ENCODE measurements around the gene MIEF2. TPM values are rescaled to one million over a fixed set of nuclear protein-coding genes. Genes with fewer than 3 reads are reported as not detected.
"Not testable (repeated sequence)": the region's sequence is repeated elsewhere in the genome, so short reads cannot be mapped to it uniquely, and the experiment has no call there.

The MIEF2 gene
- total RNA-seq: 1 to 10 TPM; 8.4 to 10.0 TPM

DNA sequence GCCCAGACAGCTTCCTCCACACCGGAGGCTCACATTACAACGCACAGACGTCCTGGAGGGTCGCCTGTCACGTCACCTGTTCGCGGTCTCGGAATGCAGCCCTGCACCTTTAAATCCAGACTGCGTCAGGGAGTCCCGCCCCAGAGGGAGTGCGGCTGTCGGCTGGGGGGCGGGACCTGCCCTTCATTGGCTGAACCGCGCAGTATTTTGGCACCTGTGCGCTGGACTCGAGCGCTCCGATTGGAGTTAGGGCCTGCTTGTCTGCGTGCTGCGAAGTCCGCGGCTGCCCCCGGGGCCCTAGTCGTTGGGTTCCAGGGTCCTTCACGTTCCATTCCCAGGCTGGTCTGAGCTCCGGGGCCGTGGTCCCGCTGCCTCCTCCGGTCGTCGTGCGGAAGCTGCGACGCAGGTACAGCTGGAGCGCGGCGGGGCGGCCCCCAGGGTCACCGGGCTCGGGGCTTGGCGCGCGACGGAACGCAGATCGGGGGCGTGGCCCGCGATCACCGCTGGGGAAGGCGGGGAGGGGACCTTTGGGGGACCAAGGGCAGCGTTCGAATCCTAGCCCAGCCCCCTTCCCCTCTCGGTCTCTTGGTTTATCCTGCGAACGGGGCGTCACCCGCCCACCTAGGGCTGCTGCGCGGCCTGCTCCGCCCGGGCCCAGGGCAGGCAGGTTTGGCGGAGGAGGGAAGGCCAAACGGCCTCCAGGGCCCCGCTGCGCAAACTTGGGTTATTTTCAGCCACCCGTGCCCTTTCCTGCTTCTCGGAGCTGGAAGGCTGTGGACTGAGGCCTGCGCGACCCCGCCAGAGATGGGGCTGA is at the start of gene MIEF2:
TSS of gene MIEF2 (plus strand) at position 331 of the 814 bp plus-strand sequence. CDS start 2,059 bp downstream, outside the sequence.
- H3K4me1 Mint-ChIP-seq: peaks cover 41% of the 10 kb centered on the region
- DNase-seq (peak; percentile 97), ATAC-seq (peak; percentile 90)
- H3K4me3 Mint-ChIP-seq: peak within 1 kb of the TSS; percentile 74
- no peaks in the 10 kb centered on the region for H3K9me3 Mint-ChIP-seq (ENCODE audit: low read depth)
- H3K27me3 Mint-ChIP-seq: no peaks in the 10 kb centered on the region
- H3K36me3 Mint-ChIP-seq: peaks cover 12% of the 10 kb centered on the region
- CTCF ChIA-PET: interaction anchor here (3.1 kb wide), 1 partner anchor 12 kb away, joined by 9 read pairs; no protein-coding TSS in a partner anchor
- H3K27ac Mint-ChIP-seq: peak within 1 kb of the TSS; percentile 83

DNA sequence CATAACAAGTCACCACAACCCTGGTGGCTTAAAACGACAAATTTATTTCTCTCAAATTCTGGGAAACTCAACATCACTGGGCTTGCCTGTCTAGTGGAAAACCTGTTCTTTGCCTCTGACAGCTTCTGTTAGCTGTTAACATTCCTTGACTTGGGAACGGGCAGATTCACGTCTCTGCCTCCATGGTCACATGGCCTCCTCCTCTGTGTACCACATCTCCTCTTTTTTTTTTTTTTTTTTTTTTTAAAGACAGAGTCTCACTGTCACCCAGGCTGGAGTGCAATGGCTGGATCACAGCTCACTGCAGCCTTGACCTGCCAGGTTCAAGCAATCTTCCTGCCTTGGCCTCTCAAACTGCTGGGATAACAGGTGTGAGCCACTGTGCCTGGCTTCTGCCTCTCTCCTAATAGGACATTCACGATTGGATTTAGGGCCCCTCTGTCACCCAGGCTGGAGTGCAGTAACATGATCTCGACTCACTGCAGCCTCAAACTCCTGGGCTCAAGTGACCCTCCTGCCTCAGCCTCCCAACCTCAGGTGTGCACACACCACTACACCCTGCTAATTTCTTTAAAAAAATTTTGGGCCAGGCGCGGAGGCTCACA is 46.7 kb upstream of the MIEF2 start:
- Mint-ChIP-seq H3K4me1 (no peaks in the 10 kb centered on the region), H3K9me3 (ENCODE audit: low read depth) (no peaks in the 10 kb centered on the region), H3K27ac (no peak overlapping the region), H3K4me3 (no peak overlapping the region), H3K27me3 (no peaks in the 10 kb centered on the region), H3K36me3 (peaks cover 9% of the 10 kb centered on the region)
- DNase-seq (no peak), ATAC-seq (no peak)
- CTCF ChIA-PET: interaction anchor here (0.6 kb wide), 2 partner anchors 25 to 49 kb away, joined by 3 read pairs; no protein-coding TSS in a partner anchor

GRCh38 chr17:18216906-18217305 is 43.6 kb upstream of the MIEF2 start:
- not testable (repeated sequence) for H3K36me3 Mint-ChIP-seq; H3K9me3 Mint-ChIP-seq (ENCODE audit: low read depth); DNase-seq; H3K27me3 Mint-ChIP-seq; H3K4me1 Mint-ChIP-seq; ATAC-seq; H3K27ac Mint-ChIP-seq; H3K4me3 Mint-ChIP-seq
- CTCF ChIA-PET: interaction anchor here (0.8 to 1.6 kb wide), 9 partner anchors 24 to 232 kb away, joined by 3 to 4 read pairs (median 3); no protein-coding TSS in a partner anchor

- Mint-ChIP-seq H3K9me3 (ENCODE audit: low read depth) (no peaks in the 10 kb centered on the region), H3K36me3 (no peaks in the 10 kb centered on the region), H3K4me3 (no peak overlapping the region), H3K4me1 (peaks cover 6% of the 10 kb centered on the region), H3K27me3 (no peaks in the 10 kb centered on the region), H3K27ac (no peak overlapping the region)
- peak; percentile 86 for ATAC-seq
- DNase-seq: peak; percentile 84
- CTCF ChIA-PET: interaction anchor here (0.6 to 1.3 kb wide), 13 partner anchors 10 to 232 kb away, joined by 3 to 5 read pairs (median 3); no protein-coding TSS in a partner anchor
These were observed 42.9 kb upstream of the MIEF2 start for GRCh38 chr17:18217412-18218015.

GRCh38 chr17:18218756-18219415 is 41.6 kb upstream of the MIEF2 start:
- H3K36me3 Mint-ChIP-seq: no peaks in the 10 kb centered on the region
- H3K27me3 Mint-ChIP-seq: no peaks in the 10 kb centered on the region
- no peak overlapping the region for H3K4me3 Mint-ChIP-seq
- peaks cover 6% of the 10 kb centered on the region for H3K4me1 Mint-ChIP-seq
- H3K27ac Mint-ChIP-seq: no peak overlapping the region
- DNase-seq: no peak
- no peak for ATAC-seq
- CTCF ChIA-PET: interaction anchor here (0.9 to 1.3 kb wide), 2 partner anchors 8 to 21 kb away, joined by 3 to 5 read pairs; no protein-coding TSS in a partner anchor
- no peaks in the 10 kb centered on the region for H3K9me3 Mint-ChIP-seq (ENCODE audit: low read depth)

GRCh38 chr17:18224053-18224386 is 36.4 kb upstream of the MIEF2 start:
- peaks cover 2% of the 10 kb centered on the region for H3K36me3 Mint-ChIP-seq
- no peak overlapping the region for H3K4me3 Mint-ChIP-seq
- no peak for ATAC-seq
- peaks cover 25% of the 10 kb centered on the region for H3K4me1 Mint-ChIP-seq
- CTCF ChIA-PET: interaction anchor here (1.1 to 1.2 kb wide), 2 partner anchors 8 to 84 kb away, joined by 3 to 5 read pairs; no protein-coding TSS in a partner anchor
- no peak for DNase-seq
- no peaks in the 10 kb centered on the region for H3K9me3 Mint-ChIP-seq (ENCODE audit: low read depth)
- no peaks in the 10 kb centered on the region for H3K27me3 Mint-ChIP-seq
- no peak overlapping the region for H3K27ac Mint-ChIP-seq

DNA sequence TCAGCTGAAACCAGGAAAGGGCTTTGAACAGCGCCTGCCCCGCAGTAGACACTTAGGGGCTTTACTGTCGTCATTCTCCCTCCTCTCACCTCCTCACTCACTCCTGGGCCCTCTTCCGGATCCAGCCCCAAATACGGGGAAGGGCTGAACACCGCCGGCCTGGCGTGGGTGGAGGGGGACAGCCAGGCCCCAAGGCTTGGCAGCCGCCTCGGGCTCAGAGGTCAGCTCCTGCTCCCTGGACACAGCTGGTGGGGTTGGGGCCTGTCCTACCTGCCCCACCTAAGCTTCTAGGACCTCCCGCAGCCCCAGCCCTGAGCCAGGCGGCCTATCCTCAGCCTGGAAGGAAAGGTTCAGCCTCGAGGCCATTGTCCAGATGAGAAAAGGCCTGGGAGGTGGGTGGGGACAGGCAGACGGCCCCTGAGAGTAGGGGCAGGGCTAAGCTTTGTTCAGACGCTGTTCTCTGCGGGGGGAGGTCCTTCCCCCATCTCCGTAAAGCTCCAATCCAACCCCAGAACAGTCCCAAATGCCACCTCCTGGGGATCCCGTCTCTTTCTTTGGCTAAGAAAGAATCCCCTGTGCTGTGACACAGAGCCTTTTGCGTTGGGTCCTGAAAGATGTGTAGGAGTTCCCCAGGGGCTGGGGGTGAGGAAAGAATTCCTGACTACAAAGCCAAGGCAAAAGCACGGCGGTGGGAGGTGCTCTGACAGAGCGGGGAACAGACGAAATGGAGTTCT is 35.9 kb upstream of the MIEF2 start:
- DNase-seq (no peak), ATAC-seq (no peak)
- Mint-ChIP-seq H3K36me3 (peaks cover 2% of the 10 kb centered on the region), H3K4me1 (peaks cover 25% of the 10 kb centered on the region), H3K27ac (peak overlapping the region; percentile 52), H3K27me3 (no peaks in the 10 kb centered on the region), H3K9me3 (ENCODE audit: low read depth) (no peaks in the 10 kb centered on the region), H3K4me3 (peak overlapping the region; percentile 68)
- CTCF ChIA-PET: interaction anchor here (1.1 to 1.2 kb wide), 3 partner anchors 9 to 84 kb away, joined by 3 to 5 read pairs (median 3); no protein-coding TSS in a partner anchor

DNA sequence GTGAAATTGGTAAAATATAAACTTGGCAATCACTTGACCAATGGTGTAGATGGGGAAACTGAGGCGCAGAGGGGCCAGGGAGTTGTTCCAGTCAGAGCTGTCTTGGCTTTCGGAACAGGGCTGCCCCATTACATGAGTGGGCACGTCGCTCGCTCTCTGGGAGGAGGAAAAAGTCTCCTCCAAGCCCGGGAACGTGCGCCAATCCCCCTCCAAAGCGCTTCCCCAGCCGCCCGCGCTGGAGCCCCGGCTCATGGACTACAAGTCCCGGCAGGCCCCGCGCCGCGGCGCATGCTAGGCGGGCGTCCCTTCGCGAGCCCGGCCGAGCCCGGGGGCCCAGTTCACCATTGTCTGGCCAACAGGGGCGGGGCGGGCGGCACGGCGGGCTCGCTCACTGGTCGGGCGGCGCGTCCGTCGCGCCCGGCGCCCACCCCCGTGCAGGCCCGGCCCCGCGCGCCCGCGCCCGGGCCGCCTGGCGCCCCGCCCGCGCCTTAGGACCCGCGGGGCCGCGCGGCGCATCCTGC is 35.3 kb upstream of the MIEF2 start, which contains the start of gene LLGL1:
TSS of gene LLGL1 (plus strand) at position 515 of the 521 bp plus-strand sequence. CDS start 48 bp downstream, outside the sequence.
- H3K36me3 Mint-ChIP-seq: peaks cover 2% of the 10 kb centered on the region
- H3K27me3 Mint-ChIP-seq: no peaks in the 10 kb centered on the region
- H3K4me3 Mint-ChIP-seq: peak within 1 kb of the TSS; percentile 95
- ATAC-seq (peak; percentile 99), DNase-seq (peak; percentile 97)
- peak within 1 kb of the TSS; percentile 87 for H3K27ac Mint-ChIP-seq
- H3K4me1 Mint-ChIP-seq: peaks cover 25% of the 10 kb centered on the region
- H3K9me3 Mint-ChIP-seq (ENCODE audit: low read depth): no peaks in the 10 kb centered on the region
- CTCF ChIA-PET: interaction anchor here (1.1 kb wide), 1 partner anchor 22 kb away, joined by 3 read pairs; no protein-coding TSS in a partner anchor

GRCh38 chr17:18225642-18226283 is 34.7 kb upstream of the MIEF2 start:
- CTCF ChIA-PET: interaction anchor here (1.1 kb wide), 1 partner anchor 22 kb away, joined by 3 read pairs; no protein-coding TSS in a partner anchor
- peak; percentile 45 for ATAC-seq
- Mint-ChIP-seq H3K27me3 (no peaks in the 10 kb centered on the region), H3K9me3 (ENCODE audit: low read depth) (no peaks in the 10 kb centered on the region), H3K4me3 (peak overlapping the region; percentile 95), H3K4me1 (peaks cover 24% of the 10 kb centered on the region), H3K27ac (peak overlapping the region; percentile 87), H3K36me3 (peaks cover 2% of the 10 kb centered on the region)
- DNase-seq: no peak

GRCh38 chr17:18226284-18226945 is 34.0 kb upstream of the MIEF2 start:
- Mint-ChIP-seq H3K27ac (peak overlapping the region; percentile 87), H3K27me3 (no peaks in the 10 kb centered on the region), H3K4me1 (peaks cover 20% of the 10 kb centered on the region), H3K9me3 (ENCODE audit: low read depth) (no peaks in the 10 kb centered on the region), H3K36me3 (peaks cover 2% of the 10 kb centered on the region), H3K4me3 (peak overlapping the region; percentile 95)
- CTCF ChIA-PET: interaction anchor here (1.4 to 1.5 kb wide), 2 partner anchors 8 to 21 kb away, joined by 3 to 5 read pairs; no protein-coding TSS in a partner anchor
- no peak for ATAC-seq
- no peak for DNase-seq

- CTCF ChIA-PET: interaction anchor here (1.4 to 1.5 kb wide), 2 partner anchors 10 to 20 kb away, joined by 3 to 5 read pairs; no protein-coding TSS in a partner anchor
- ATAC-seq (no peak), DNase-seq (no peak)
- Mint-ChIP-seq H3K27me3 (no peaks in the 10 kb centered on the region), H3K27ac (no peak overlapping the region), H3K36me3 (peaks cover 2% of the 10 kb centered on the region), H3K4me3 (no peak overlapping the region), H3K9me3 (ENCODE audit: low read depth) (no peaks in the 10 kb centered on the region), H3K4me1 (peaks cover 19% of the 10 kb centered on the region)
These were observed 32.8 kb upstream of the MIEF2 start for GRCh38 chr17:18227635-18228034.
